HG03280 (cell line): ENCODE data around the gene TCFL5.
A peak's percentile ranks its signal among the peaks of the same experiment; 100 is the strongest.

ENCODE experiments used
- ATAC-seq: cut with Tn5 transposase; IDR thresholded peaks from one replicate; pipeline ENCODE4 v1.9.1; 2021; ENCODE audit warnings: mild to moderate bottlenecking, moderate library complexity; ENCODE audit not compliant: unreplicated experiment

TCFL5 gene

GRCh38 chr20:62814060-62814708 lies 47.4 kb downstream of the TCFL5 start:
- no peak for ATAC-seq

GRCh38 chr20:62813588-62813987 lies 48.0 kb downstream of the TCFL5 start:
- no peak for ATAC-seq

GRCh38 chr20:62812907-62813200 lies 48.8 kb downstream of the TCFL5 start:
- ATAC-seq = no peak

- ATAC-seq = no peak
These were observed 49.3 kb downstream of the TCFL5 start for GRCh38 chr20:62812181-62812906.

GRCh38 chr20:62811720-62812119 lies 49.9 kb downstream of the TCFL5 start:
- ATAC-seq = no peak

- ATAC-seq = no peak
These were observed 50.3 kb downstream of the TCFL5 start for GRCh38 chr20:62811320-62811719.

GRCh38 chr20:62809530-62810428 lies 51.8 kb downstream of the TCFL5 start:
- ATAC-seq = no peak

- ATAC-seq = no peak
These were observed 53.3 kb downstream of the TCFL5 start for GRCh38 chr20:62808211-62808865.

GRCh38 chr20:62807444-62808210 lies 54.0 kb downstream of the TCFL5 start:
- ATAC-seq = no peak

- ATAC-seq = no peak
These were observed 55.1 kb downstream of the TCFL5 start for GRCh38 chr20:62806383-62807050.

- ATAC-seq = no peak
These were observed 55.8 kb downstream of the TCFL5 start for GRCh38 chr20:62805711-62806382.

- ATAC-seq = peak; percentile 30
These were observed 56.4 kb downstream of the TCFL5 start for GRCh38 chr20:62805155-62805710.

GRCh38 chr20:62804627-62805154 lies 56.9 kb downstream of the TCFL5 start, which contains the start of gene OGFR:
Gene OGFR, plus strand, starts transcription at chr20:62804835. Its CDS starts 25 bp downstream, at chr20:62804860.
- peak; percentile 51 for ATAC-seq

GRCh38 chr20:62804021-62804626 lies 57.5 kb downstream of the TCFL5 start:
- no peak for ATAC-seq

- no peak for ATAC-seq
These were observed 59.5 kb downstream of the TCFL5 start for GRCh38 chr20:62802026-62802712.

- no peak for ATAC-seq
These were observed 60.2 kb downstream of the TCFL5 start for GRCh38 chr20:62801284-62802010.
